ENCODE measurements around the gene DHRS13.

The DHRS13 gene

GRCh38 chr17:28885363-28885762 lies 17.5 kb downstream of the DHRS13 start:
- H3K79me1 ChIP-seq (ENCODE audit: low read length), result no peaks in the 10 kb centered on the region
- no peak overlapping the region for H4K91ac ChIP-seq (ENCODE audit: low read depth, low read length)
- H3K4me1 ChIP-seq (ENCODE audit: control insufficient read depth in 1 of 2, insufficient read depth in 2 of 2, low read length in 2 of 2), result no peaks in the 10 kb centered on the region
- H3K4me2 ChIP-seq (ENCODE audit: low read length), result no peak overlapping the region
- no peaks in the 10 kb centered on the region for H3K79me2 ChIP-seq (ENCODE audit: control insufficient read depth, insufficient read depth, low read length, poor library complexity)
- no peak overlapping the region for H2BK12ac ChIP-seq (ENCODE audit: low read length)
- no peak overlapping the region for H3K27ac ChIP-seq (ENCODE audit: low read depth, low read length)
- no peak overlapping the region for H3K4ac ChIP-seq (ENCODE audit: low read depth, low read length)
- no peak overlapping the region for H4K12ac ChIP-seq (ENCODE audit: low read depth, low read length)
- no peak overlapping the region for H2BK120ac ChIP-seq (ENCODE audit: insufficient read depth, low read length, poor library complexity)
- H3K27me3 ChIP-seq (ENCODE audit: insufficient read depth, low read length), result no peaks in the 10 kb centered on the region
- peaks cover 36 to 47% of the 10 kb centered on the region in 2 experiments for H3K36me3 ChIP-seq (ENCODE audit: control insufficient read depth in 1 of 2, insufficient read depth in 2 of 2, low read length in 2 of 2)
- H2BK5ac ChIP-seq (ENCODE audit: low read depth, low read length, poor library complexity), result no peak overlapping the region
- no peak overlapping the region for H2AFZ ChIP-seq (ENCODE audit: insufficient read depth, low read length, poor library complexity)
- no peak overlapping the region for H4K8ac ChIP-seq (ENCODE audit: low read depth, low read length)
- no peak overlapping the region for H3K23ac ChIP-seq (ENCODE audit: low read length)
- no peak overlapping the region for H3K9ac ChIP-seq (ENCODE audit: low read length)
- H3K14ac ChIP-seq (ENCODE audit: low read length), result no peak overlapping the region
- no peak overlapping the region for H2AK5ac ChIP-seq (ENCODE audit: low read length)
- no CpG with 5 or more reads among the region's 4 CpGs for WGBS (ENCODE audit: extremely low coverage, insufficient coverage, insufficient read length)
- peaks cover 5% of the 10 kb centered on the region for H3K9me3 ChIP-seq (ENCODE audit: insufficient read depth, low read depth, low read length)
- H3K18ac ChIP-seq (ENCODE audit: low read length), result no peak overlapping the region
- no peak overlapping the region for H3K4me3 ChIP-seq (ENCODE audit: low read depth, low read length)
- no peak for DNase-seq

- no peak overlapping the region for H3K4me3 ChIP-seq (ENCODE audit: low read depth, low read length)
- H4K8ac ChIP-seq (ENCODE audit: low read depth, low read length), result no peak overlapping the region
- H3K79me2 ChIP-seq (ENCODE audit: control insufficient read depth, insufficient read depth, low read length, poor library complexity), result no peaks in the 10 kb centered on the region
- H2AFZ ChIP-seq (ENCODE audit: insufficient read depth, low read length, poor library complexity), result no peak overlapping the region
- no peak overlapping the region for H2AK5ac ChIP-seq (ENCODE audit: low read length)
- no peak overlapping the region for H2BK12ac ChIP-seq (ENCODE audit: low read length)
- no peaks in the 10 kb centered on the region for H3K4me1 ChIP-seq (ENCODE audit: control insufficient read depth in 1 of 2, insufficient read depth in 2 of 2, low read length in 2 of 2)
- H3K4ac ChIP-seq (ENCODE audit: low read depth, low read length), result no peak overlapping the region
- no peak overlapping the region for H3K9ac ChIP-seq (ENCODE audit: low read length)
- H3K23ac ChIP-seq (ENCODE audit: low read length), result no peak overlapping the region
- H2BK5ac ChIP-seq (ENCODE audit: low read depth, low read length, poor library complexity), result no peak overlapping the region
- WGBS (ENCODE audit: extremely low coverage, insufficient coverage, insufficient read length), result no CpG with 5 or more reads among the region's 27 CpGs
- no peaks in the 10 kb centered on the region for H3K27me3 ChIP-seq (ENCODE audit: insufficient read depth, low read length)
- H2BK120ac ChIP-seq (ENCODE audit: insufficient read depth, low read length, poor library complexity), result no peak overlapping the region
- H3K14ac ChIP-seq (ENCODE audit: low read length), result no peak overlapping the region
- H3K27ac ChIP-seq (ENCODE audit: low read depth, low read length), result no peak overlapping the region
- peaks cover 47 to 56% of the 10 kb centered on the region in 2 experiments for H3K36me3 ChIP-seq (ENCODE audit: control insufficient read depth in 1 of 2, insufficient read depth in 2 of 2, low read length in 2 of 2)
- no peak overlapping the region for H4K91ac ChIP-seq (ENCODE audit: low read depth, low read length)
- H4K12ac ChIP-seq (ENCODE audit: low read depth, low read length), result no peak overlapping the region
- H3K79me1 ChIP-seq (ENCODE audit: low read length), result no peaks in the 10 kb centered on the region
- H3K18ac ChIP-seq (ENCODE audit: low read length), result no peak overlapping the region
- H3K9me3 ChIP-seq (ENCODE audit: insufficient read depth, low read depth, low read length), result peaks cover 5% of the 10 kb centered on the region
- no peak for DNase-seq
- no peak overlapping the region for H3K4me2 ChIP-seq (ENCODE audit: low read length)
Observed at GRCh38 chr17:28883967-28884702, 18.7 kb downstream of the DHRS13 start.

GRCh38 chr17:28882154-28882895 lies 20.6 kb downstream of the DHRS13 start:
- Histone ChIP-seq H2AK5ac (ENCODE audit: low read length) (no peak overlapping the region), H3K79me1 (ENCODE audit: low read length) (no peaks in the 10 kb centered on the region), H3K4me2 (ENCODE audit: low read length) (no peak overlapping the region), H4K91ac (ENCODE audit: low read depth, low read length) (no peak overlapping the region), H4K8ac (ENCODE audit: low read depth, low read length) (no peak overlapping the region), H3K9me3 (ENCODE audit: insufficient read depth, low read depth, low read length) (peaks cover 5% of the 10 kb centered on the region), H3K27ac (ENCODE audit: low read depth, low read length) (no peak overlapping the region), H3K9ac (ENCODE audit: low read length) (no peak overlapping the region), H3K4ac (ENCODE audit: low read depth, low read length) (no peak overlapping the region), H2BK12ac (ENCODE audit: low read length) (no peak overlapping the region), H3K79me2 (ENCODE audit: control insufficient read depth, insufficient read depth, low read length, poor library complexity) (no peaks in the 10 kb centered on the region), H3K23ac (ENCODE audit: low read length) (no peak overlapping the region), H3K14ac (ENCODE audit: low read length) (no peak overlapping the region), H4K12ac (ENCODE audit: low read depth, low read length) (no peak overlapping the region), H2BK5ac (ENCODE audit: low read depth, low read length, poor library complexity) (no peak overlapping the region), H3K36me3 (ENCODE audit: control insufficient read depth in 1 of 2, insufficient read depth in 2 of 2, low read length in 2 of 2) (peaks cover 47 to 56% of the 10 kb centered on the region in 2 experiments), H3K18ac (ENCODE audit: low read length) (no peak overlapping the region), H2AFZ (ENCODE audit: insufficient read depth, low read length, poor library complexity) (no peak overlapping the region), H3K4me3 (ENCODE audit: low read depth, low read length) (no peak overlapping the region), H3K27me3 (ENCODE audit: insufficient read depth, low read length) (no peaks in the 10 kb centered on the region), H3K4me1 (ENCODE audit: control insufficient read depth in 1 of 2, insufficient read depth in 2 of 2, low read length in 2 of 2) (no peaks in the 10 kb centered on the region), H2BK120ac (ENCODE audit: insufficient read depth, low read length, poor library complexity) (no peak overlapping the region)
- no CpG with 5 or more reads among the region's 18 CpGs for WGBS (ENCODE audit: extremely low coverage, insufficient coverage, insufficient read length)
- DNase-seq, result no peak

- Histone ChIP-seq H3K14ac (ENCODE audit: low read length) (no peak overlapping the region), H3K27ac (ENCODE audit: low read depth, low read length) (no peak overlapping the region), H4K12ac (ENCODE audit: low read depth, low read length) (no peak overlapping the region), H2BK12ac (ENCODE audit: low read length) (no peak overlapping the region), H2BK120ac (ENCODE audit: insufficient read depth, low read length, poor library complexity) (no peak overlapping the region), H3K9ac (ENCODE audit: low read length) (no peak overlapping the region), H3K36me3 (ENCODE audit: control insufficient read depth in 1 of 2, insufficient read depth in 2 of 2, low read length in 2 of 2) (peaks cover 47 to 56% of the 10 kb centered on the region in 2 experiments), H3K79me2 (ENCODE audit: control insufficient read depth, insufficient read depth, low read length, poor library complexity) (no peaks in the 10 kb centered on the region), H3K9me3 (ENCODE audit: insufficient read depth, low read depth, low read length) (peaks cover 5% of the 10 kb centered on the region), H4K8ac (ENCODE audit: low read depth, low read length) (no peak overlapping the region), H2AFZ (ENCODE audit: insufficient read depth, low read length, poor library complexity) (no peak overlapping the region), H3K27me3 (ENCODE audit: insufficient read depth, low read length) (no peaks in the 10 kb centered on the region), H3K18ac (ENCODE audit: low read length) (no peak overlapping the region), H3K79me1 (ENCODE audit: low read length) (no peaks in the 10 kb centered on the region), H3K4me2 (ENCODE audit: low read length) (no peak overlapping the region), H2AK5ac (ENCODE audit: low read length) (no peak overlapping the region), H4K91ac (ENCODE audit: low read depth, low read length) (no peak overlapping the region), H3K23ac (ENCODE audit: low read length) (no peak overlapping the region), H3K4ac (ENCODE audit: low read depth, low read length) (no peak overlapping the region), H3K4me1 (ENCODE audit: control insufficient read depth in 1 of 2, insufficient read depth in 2 of 2, low read length in 2 of 2) (no peaks in the 10 kb centered on the region), H3K4me3 (ENCODE audit: low read depth, low read length) (no peak overlapping the region), H2BK5ac (ENCODE audit: low read depth, low read length, poor library complexity) (no peak overlapping the region)
- no peak for DNase-seq
- WGBS (ENCODE audit: extremely low coverage, insufficient coverage, insufficient read length), result no CpG with 5 or more reads among the region's 17 CpGs
Observed at GRCh38 chr17:28881533-28882056, 21.3 kb downstream of the DHRS13 start.
